NCI-H2227 treated with DMSO at 0.1 percent for 48 hours (cell line): ENCODE data around the gene TMTC3.

ENCODE experiments used
- DNase-seq: peaks from one replicate; lab custom pipeline; 2025; lab: John Stamatoyannopoulos, UW

TMTC3 gene

GRCh38 chr12:88227263-88227662 is 85.2 kb downstream of the TMTC3 start:
- no peak for DNase-seq

DNA sequence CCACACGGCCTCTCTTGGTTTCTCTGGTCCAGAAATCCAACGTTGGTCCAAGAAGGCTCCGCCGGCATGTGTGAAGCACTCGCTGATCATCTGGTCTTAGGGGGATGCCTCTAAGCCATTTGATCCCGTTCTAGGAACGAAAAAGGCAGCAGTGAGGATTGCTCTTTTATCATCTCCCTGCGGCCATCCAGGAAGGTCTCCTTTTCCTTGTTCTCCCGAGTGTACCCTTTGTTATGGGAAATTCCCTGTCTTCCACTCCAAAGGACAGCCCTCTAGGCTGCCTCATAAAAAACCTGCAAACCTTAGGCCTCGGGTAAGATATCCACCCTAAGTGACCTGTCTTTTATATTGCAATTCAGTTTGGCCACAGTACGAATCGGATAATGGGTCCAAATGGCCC is 85.8 kb downstream of the TMTC3 start:
- DNase-seq = no peak

DNA sequence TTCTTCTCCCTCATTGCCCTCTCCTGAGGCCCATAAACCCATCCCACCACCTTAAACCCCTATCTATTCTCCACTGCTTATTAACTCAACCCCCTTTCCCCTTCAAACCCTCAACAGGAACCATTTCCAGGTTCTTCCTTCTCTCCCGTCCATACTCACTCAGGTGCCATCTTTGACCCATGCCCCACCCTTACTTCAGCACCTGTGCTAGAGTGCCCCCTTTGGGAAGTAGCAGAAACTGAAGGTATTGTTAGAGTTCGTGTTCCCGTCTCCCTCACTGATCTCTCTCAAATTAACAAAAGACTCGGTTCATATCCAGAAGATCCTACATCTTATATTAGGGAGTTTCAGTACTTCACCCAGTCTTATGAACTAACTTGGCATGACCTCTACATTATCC is 86.6 kb downstream of the TMTC3 start:
- no peak for DNase-seq

GRCh38 chr12:88230271-88230670 is 88.2 kb downstream of the TMTC3 start:
- no peak for DNase-seq

DNA sequence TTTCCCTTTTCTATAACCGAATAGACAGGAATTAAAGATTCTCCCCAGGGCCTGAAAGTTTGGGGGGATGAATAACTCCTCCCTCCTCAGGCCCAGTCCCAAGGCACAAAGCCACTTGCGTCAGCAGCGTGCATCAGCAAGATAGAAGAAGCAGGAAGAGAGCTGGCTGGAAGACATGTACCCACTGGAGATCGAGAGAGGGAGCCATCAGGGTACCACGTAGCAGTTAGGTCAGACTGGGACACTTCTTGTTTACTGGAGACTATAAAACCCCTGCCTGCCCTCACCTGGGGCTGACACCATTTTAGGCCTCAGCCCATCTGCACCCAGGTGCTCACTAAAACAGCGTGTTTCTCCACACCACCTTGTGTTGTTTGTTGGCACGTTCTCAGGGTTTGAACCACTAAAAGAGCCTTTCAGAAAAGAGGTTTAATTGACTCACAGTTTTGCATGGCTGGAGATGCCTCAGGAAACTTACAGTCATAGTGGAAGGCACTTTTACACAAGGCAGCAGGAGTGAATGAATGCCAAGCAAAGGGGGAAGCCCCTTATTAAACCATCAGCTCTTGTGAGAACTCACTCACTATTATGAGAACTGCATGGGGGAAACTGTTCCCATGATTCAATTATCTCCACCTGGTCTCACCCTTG is 93.2 kb downstream of the TMTC3 start:
- DNase-seq = no peak

GRCh38 chr12:88237954-88238353 is 95.8 kb downstream of the TMTC3 start:
- DNase-seq = no peak

DNA sequence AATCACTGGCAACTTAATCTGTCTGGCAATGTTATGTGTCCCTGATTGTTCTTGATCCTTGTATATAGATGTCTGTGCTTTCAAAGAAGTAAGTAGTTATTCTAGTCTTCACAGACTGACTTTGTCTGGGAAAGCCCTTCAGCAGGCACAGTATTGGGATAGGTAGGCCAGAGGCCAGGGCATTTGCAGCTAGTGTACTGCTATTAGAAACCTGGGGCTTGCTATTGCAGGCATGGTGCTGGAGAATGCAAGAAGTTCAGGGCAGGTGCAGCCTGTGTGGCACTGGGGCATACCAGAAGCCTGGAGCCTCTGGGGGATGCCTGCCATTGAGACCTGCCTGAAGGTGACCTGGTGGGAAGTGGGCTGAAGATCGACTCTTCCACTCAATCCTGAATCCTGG is 96.3 kb downstream of the TMTC3 start:
- no peak for DNase-seq

DNA sequence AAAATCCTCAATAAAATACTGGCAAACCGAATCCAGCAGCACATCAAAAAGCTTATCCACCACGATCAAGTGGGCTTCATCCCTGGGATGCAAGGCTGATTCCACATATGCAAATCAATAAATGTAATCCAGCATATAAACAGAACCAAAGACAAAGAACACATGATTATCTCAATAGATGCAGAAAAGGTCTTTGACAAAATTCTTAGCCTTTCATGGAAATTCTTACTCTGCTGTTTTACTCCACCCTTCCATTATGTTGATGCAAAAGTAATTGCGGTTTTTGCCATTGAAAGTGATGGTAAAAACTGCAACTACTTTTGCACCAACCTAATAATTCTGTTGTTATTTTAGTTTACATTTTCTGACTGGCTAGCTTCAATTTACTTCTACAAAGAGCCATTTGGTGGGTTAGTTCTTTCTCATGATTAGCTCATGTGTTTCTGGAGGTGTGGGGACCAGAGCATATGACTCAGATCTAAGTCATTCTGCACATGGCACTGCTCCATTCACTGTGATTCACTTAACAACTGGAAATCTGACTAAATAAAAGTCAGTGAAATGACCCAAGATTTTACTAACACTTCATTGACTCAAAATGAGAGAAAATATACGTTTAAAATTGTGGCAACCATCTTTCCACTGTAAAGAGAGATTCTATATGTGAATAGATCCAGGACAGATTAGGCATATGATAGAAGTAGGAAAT is 99.9 kb downstream of the TMTC3 start:
- DNase-seq = no peak

GRCh38 chr12:88242571-88242925 is 100.4 kb downstream of the TMTC3 start:
- no peak for DNase-seq

DNA sequence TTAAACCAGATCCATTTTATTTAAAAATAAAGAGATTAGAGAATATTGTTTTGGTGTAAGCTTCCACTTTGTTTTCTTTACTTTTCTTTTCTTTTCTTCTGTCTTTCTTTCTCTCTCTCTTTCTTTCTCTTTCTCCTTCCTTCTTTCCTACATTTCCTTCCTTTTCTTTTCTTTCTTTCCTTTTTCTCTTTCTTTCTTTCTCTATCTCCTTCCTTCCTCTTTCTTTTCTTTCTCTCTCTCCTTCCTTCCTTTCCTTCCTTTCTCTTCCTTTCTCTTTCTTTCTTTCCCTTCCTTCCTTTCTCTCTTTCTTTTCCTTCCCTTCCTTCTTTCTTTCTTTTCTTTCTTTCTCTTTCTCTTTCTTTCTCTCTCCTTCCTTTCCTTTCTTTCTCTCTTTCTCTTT is 100.8 kb downstream of the TMTC3 start:
- no peak for DNase-seq

GRCh38 chr12:88243982-88244381 is 101.9 kb downstream of the TMTC3 start:
- no peak for DNase-seq

GRCh38 chr12:88245905-88246304 is 103.8 kb downstream of the TMTC3 start:
- no peak for DNase-seq

DNA sequence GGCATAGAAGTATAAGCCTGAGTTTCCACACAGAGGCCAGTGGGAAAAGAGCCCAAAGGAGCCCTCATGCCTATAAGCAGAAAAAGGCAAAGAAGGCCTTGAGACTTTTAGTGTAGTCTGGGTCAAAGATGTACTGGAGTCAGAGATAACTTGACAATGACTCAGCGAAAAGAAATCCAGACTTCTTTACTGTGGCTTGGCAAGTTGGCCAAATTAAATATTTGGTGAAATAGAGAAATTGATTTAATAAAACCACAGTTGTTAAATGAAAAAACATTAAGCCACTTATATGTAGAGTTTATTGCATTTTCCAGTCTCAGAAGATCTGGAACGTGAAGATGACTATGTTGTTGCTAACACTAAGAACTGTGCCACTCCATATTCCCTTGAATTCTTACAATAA is 105.1 kb downstream of the TMTC3 start:
- no peak for DNase-seq

GRCh38 chr12:88248606-88249005 is 106.5 kb downstream of the TMTC3 start:
- no peak for DNase-seq
